Activated naive CD8-positive, alpha-beta T cell treated with anti-CD3 and anti-CD28 coated beads, Interleukin-2, amount 10 ng/mL, durations not matched to agents 7 days and 5 days (primary cell): ENCODE results near the gene ACOX3. TPM values are rescaled to one million over a fixed set of nuclear protein-coding genes. Genes with fewer than 3 reads are reported as not detected.
A peak's percentile ranks its signal among the peaks of the same experiment; 100 is the strongest.

Source experiments
- ATAC-seq: fragments of 150-1000 bp; cut with Tn5 transposase; one replicate; pipeline ENCODE4 v1.10.0; 2021; ENCODE audit warnings: low read depth, moderate library complexity
- POLR2A ChIA-PET: fragments of 350-600 bp; sonication (Branson Sonifier 250); formaldehyde crosslinking; loops from one replicate; lab custom pipeline; 2021; ENCODE audit warnings: antibody characterized with exemption; lab: Charles Lee
- DNase-seq: peaks from one replicate; pipeline ENCODE4 v3.0.0; 2021
- H3K27ac Mint-ChIP-seq: one replicate; pipeline ENCODE4 v1.8.0; 2022; ENCODE audit warnings: mild to moderate bottlenecking, mixed read lengths
- H3K27me3 Mint-ChIP-seq: one replicate; pipeline ENCODE4 v1.8.0; 2022; ENCODE audit warnings: mild to moderate bottlenecking, moderate library complexity, mixed read lengths
- H3K36me3 Mint-ChIP-seq: one replicate; pipeline ENCODE4 v1.8.0; 2021; ENCODE audit warnings: mild to moderate bottlenecking, mixed read lengths
- H3K4me1 Mint-ChIP-seq: one replicate; pipeline ENCODE4 v1.8.0; 2021; ENCODE audit warnings: mixed read lengths
- H3K4me3 Mint-ChIP-seq: one replicate; pipeline ENCODE4 v1.8.0; 2022; ENCODE audit warnings: mild to moderate bottlenecking, moderate library complexity, mixed read lengths
- H3K9me3 Mint-ChIP-seq: one replicate; pipeline ENCODE4 v1.8.0; 2021; ENCODE audit warnings: mixed read lengths
- total RNA-seq, 2 experiments: library from RNA; stranded (reverse); gene quantifications; one replicate each; pipeline ENCODE4 v1.2.3, GENCODE V29; 2021

Gene ACOX3
- total RNA-seq, 2 experiments from 2014 or later = 15.2 to 16.6 TPM

DNA sequence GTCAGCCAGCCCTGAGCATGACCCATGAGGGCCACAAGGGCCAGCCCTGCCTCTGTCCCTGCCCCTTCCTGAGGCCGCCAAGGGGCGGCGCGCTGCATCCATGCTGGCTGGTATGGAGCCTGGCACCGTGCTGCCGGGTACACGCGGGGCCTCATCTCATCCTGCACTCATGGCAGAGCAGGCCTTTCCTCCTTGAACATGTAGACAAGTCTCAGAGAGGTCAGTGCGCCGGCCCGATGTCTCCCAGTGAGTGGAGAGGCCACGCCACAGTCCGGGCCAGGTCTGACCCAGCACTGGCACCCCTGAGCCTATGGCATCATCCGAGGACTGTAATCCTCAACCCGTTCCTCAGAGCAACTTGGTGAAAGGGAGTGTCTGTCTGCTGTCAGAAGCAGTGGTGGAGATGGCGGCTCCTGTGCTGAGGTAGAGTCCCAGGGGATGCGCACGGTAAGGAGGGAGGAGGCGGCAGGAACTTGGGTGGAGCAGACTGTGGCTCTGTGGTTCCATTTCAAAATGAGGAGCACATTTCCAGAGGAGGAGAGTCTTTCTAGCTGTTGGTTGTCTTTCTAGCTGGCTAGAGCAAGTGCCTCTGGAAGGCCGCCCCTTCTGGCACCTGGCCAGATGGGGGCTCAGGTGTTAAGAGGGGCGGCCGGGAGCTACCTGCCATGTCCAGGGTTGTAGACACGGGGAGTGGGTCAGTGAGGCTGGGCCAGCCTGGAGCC is 32.8 kb upstream of the ACOX3 start:
- Mint-ChIP-seq H3K27me3 (no peaks in the 10 kb centered on the region), H3K4me1 (no peaks in the 10 kb centered on the region), H3K36me3 (no peaks in the 10 kb centered on the region), H3K9me3 (no peaks in the 10 kb centered on the region), H3K27ac (no peak overlapping the region), H3K4me3 (no peak overlapping the region)
- ATAC-seq (no peak), DNase-seq (no peak)
- POLR2A ChIA-PET = no interaction called here

DNA sequence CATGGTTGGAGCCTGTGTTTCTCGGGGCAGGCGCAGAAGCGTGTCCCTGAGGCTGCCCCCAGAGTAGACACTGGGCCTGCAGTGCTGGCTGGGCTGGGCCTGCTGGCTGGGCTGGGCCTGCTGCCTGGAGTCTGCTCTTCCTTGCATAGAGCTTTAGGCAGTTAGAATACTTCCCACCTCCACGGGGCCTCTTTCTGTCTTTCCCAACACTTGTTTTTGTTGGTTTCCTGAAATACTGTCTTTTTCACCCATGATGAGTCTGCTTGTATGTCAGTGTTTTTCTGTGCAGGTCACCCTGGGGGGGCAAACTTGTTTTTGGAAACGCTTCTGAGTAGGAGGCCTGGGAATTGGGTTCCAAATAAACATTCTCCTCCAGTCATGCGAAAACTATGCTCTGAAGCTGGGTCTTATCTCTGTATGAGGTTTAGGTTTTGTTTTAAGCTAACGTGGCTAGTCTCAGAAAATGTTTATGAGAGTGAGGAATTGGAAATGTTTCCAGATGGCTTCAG is 32.2 kb upstream of the ACOX3 start:
- no peaks in the 10 kb centered on the region for H3K27me3 Mint-ChIP-seq
- H3K4me3 Mint-ChIP-seq = no peak overlapping the region
- no peaks in the 10 kb centered on the region for H3K9me3 Mint-ChIP-seq
- ATAC-seq = no peak
- no peaks in the 10 kb centered on the region for H3K36me3 Mint-ChIP-seq
- no peak for DNase-seq
- no peaks in the 10 kb centered on the region for H3K4me1 Mint-ChIP-seq
- POLR2A ChIA-PET = no interaction called here
- no peak overlapping the region for H3K27ac Mint-ChIP-seq

DNA sequence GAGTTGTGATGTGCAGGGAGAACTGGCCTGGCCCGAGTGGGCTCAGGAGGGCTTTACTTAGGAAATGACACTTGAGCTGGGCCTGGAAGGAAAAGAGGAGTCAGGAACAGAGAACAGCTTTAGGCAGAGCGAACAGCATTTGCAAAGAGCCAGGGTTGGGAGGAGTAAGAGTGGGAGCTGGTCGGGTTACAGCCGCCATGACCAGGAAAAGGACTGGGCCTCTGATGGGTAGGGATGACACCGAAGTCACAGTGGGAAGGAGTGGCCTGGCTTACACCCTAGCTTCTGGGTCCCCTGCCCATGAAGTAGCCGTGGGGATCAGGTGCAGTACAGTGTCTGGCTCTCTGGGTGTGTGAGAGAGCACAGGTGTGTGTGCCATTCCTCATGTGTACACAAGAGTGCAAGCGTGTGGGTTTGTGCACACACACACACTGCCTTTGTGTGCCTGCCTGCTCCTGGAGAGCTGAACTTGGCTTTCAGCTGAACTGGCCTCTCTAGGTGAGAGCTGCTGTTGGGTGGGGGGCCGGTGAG is 31.7 kb upstream of the ACOX3 start:
- H3K27ac Mint-ChIP-seq = peak overlapping the region; percentile 56
- no peak overlapping the region for H3K4me3 Mint-ChIP-seq
- POLR2A ChIA-PET = interaction anchor here (0.7 kb wide), 1 partner anchor 1709 kb away, joined by 3 read pairs; no protein-coding TSS in a partner anchor
- H3K9me3 Mint-ChIP-seq = no peaks in the 10 kb centered on the region
- H3K27me3 Mint-ChIP-seq = no peaks in the 10 kb centered on the region
- no peak for ATAC-seq
- DNase-seq = no peak
- no peaks in the 10 kb centered on the region for H3K4me1 Mint-ChIP-seq
- no peaks in the 10 kb centered on the region for H3K36me3 Mint-ChIP-seq

DNA sequence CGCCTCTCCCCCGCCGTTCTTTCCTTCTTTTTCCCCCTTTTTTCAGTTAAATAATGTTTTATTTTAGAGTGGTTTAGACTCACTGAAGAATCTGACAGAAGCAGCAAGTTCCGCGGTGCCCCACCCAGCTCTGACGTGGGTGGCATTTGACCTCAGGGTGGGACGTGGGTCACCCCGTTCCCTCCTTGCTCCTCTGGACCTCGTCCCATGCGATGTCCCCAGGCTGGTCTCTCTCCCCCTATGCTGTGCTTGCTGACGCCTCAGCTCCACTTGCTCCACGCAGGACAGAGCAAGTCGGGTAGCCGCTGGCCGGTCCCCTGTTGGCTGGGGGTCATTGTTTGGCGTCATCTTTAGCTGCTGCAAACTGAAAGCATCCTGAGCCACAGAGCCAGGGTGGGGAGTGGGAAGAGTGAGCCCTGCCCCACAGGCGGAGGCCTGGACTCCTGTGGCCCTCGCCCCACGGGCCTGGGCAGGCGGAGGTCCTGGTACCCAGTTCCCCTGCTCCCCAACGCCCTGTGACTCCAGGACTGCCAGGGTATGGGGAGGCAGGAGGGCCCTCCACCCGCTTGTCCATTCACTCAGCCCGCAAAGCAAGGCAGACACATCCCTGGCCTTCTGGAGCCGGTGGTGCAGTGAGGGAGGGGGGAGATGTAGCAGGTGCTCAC is 30.8 kb upstream of the ACOX3 start:
- Mint-ChIP-seq H3K27me3 (no peaks in the 10 kb centered on the region), H3K9me3 (no peaks in the 10 kb centered on the region), H3K4me3 (no peak overlapping the region), H3K27ac (no peak overlapping the region), H3K36me3 (no peaks in the 10 kb centered on the region), H3K4me1 (no peaks in the 10 kb centered on the region)
- DNase-seq (no peak), ATAC-seq (no peak)
- POLR2A ChIA-PET = no interaction called here

DNA sequence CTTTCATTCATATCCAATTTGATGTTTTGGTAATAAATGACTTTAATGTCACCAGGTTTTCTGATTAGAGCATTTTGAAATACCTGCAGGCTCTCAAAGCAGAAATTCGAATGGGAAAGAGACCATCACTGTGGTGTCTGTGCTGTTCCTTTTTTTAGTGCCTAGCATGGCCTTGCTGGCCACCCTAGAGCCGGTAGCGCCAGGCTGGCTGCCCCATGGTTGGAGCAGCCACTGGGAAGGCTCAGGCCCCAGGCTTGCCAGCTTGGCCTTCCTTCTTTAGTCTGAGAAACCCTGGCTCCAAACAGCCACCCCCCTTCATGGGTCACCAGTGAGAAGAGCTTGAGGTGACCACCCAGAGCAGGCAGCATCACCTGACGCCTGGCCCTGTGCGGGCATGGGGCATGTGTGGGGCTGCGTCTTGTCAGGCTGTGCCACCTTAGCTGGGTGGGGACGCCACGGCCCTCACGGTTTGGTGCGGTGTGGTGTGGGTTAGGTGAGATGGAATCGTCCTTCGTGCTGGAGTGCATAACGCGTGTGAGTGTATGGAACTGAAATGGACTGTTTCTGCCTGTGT is 30.0 kb upstream of the ACOX3 start:
- H3K4me1 Mint-ChIP-seq = no peaks in the 10 kb centered on the region
- ATAC-seq (no peak), DNase-seq (no peak)
- no peaks in the 10 kb centered on the region for H3K9me3 Mint-ChIP-seq
- H3K27me3 Mint-ChIP-seq = no peaks in the 10 kb centered on the region
- H3K4me3 Mint-ChIP-seq = no peak overlapping the region
- POLR2A ChIA-PET = no interaction called here
- H3K36me3 Mint-ChIP-seq = no peaks in the 10 kb centered on the region
- H3K27ac Mint-ChIP-seq = no peak overlapping the region

DNA sequence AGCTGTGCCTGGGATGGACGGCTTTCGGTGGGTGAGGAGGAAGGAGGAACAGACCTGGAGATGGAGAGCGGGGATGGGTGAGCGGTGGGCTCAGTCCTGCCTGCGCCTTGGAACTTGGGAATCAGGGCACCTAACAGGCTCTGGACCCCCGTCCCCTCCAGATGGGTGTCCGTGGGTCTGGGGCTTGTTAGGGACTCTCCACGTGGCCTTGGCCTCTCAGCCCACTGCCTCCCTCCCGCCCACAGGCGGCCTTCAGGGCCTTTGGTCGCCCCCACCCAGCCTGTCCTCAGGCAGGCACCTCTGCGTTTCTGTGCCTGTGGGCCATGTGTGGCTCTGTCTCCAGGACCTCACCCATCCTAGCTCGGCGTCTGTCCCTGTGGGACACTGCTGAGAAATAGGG is 29.0 kb upstream of the ACOX3 start:
- DNase-seq (no peak), ATAC-seq (no peak)
- Mint-ChIP-seq H3K4me1 (no peaks in the 10 kb centered on the region), H3K36me3 (no peaks in the 10 kb centered on the region), H3K9me3 (no peaks in the 10 kb centered on the region), H3K27ac (no peak overlapping the region), H3K27me3 (no peaks in the 10 kb centered on the region), H3K4me3 (no peak overlapping the region)
- POLR2A ChIA-PET = no interaction called here

DNA sequence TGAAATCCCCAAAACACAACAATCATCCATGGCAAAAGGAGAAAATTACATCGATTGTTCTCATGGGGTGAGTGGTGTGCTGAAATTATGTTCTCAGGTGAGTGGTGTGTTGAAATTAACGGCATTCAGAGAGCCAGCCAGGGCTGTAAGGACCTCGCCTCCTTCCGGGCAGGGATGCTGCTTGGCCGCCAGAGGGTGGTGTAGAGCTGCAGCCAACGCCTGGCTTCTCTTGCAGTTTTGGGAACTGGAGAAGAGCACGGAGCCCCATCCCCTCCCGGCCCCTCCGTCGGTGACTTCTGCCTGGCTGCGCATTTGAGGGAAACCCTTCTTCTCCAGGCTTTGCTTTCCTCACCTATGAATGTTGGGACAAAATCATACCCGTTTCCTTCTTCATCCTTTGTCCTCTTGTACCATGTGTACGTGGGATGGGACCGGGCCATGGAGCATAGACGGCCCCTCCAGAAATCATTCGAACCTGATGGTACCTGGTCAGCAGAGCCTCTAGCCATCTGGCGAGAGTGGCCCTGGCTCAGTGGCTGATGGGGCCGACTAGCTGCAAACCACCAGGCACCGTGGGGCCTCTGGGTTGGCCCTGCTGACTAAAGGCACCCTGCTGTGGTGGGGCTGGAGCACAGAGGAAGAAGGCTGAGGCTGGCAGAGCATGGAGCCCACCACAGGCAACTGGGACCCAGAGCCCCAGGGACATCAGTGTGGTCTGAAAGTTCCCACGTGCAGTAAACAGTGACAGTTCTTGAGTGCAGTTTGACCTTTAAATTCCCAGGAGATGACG is 28.4 kb upstream of the ACOX3 start:
- H3K4me1 Mint-ChIP-seq = no peaks in the 10 kb centered on the region

DNA sequence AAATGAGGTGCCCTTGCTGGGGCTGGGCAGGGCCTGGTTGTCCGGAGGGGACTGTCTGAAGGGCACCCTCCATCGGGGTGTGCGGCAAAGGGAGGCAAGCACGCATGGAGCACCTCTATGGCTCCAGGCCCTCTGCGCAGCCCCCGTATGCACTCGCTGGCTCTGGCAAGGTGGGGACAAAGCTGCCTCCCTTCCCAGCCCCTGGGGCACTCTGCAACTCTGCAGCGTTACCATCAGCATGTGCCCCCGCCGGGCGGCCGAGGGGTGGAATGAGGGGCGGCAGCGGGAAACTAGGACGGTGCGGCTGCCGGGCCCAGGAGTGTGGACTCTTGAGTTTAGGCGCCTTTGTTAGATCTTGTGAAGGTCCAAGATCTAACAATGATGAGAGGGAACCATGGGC is 26.5 kb upstream of the ACOX3 start:
- H3K9me3 Mint-ChIP-seq = no peaks in the 10 kb centered on the region
- ATAC-seq = no peak
- no peak for DNase-seq
- H3K27ac Mint-ChIP-seq = no peak overlapping the region
- POLR2A ChIA-PET = no interaction called here
- no peak overlapping the region for H3K4me3 Mint-ChIP-seq
- no peaks in the 10 kb centered on the region for H3K27me3 Mint-ChIP-seq
- H3K4me1 Mint-ChIP-seq = no peaks in the 10 kb centered on the region
- H3K36me3 Mint-ChIP-seq = no peaks in the 10 kb centered on the region

More for the DNA sequence above, 28.4 kb upstream of the ACOX3 start:
- POLR2A ChIA-PET = no interaction called here
- H3K9me3 Mint-ChIP-seq = no peaks in the 10 kb centered on the region
- peak; percentile 68 for DNase-seq
- H3K4me3 Mint-ChIP-seq = no peak overlapping the region
- no peaks in the 10 kb centered on the region for H3K27me3 Mint-ChIP-seq
- no peak overlapping the region for H3K27ac Mint-ChIP-seq
- no peaks in the 10 kb centered on the region for H3K36me3 Mint-ChIP-seq
- ATAC-seq = peak; percentile 67

DNA sequence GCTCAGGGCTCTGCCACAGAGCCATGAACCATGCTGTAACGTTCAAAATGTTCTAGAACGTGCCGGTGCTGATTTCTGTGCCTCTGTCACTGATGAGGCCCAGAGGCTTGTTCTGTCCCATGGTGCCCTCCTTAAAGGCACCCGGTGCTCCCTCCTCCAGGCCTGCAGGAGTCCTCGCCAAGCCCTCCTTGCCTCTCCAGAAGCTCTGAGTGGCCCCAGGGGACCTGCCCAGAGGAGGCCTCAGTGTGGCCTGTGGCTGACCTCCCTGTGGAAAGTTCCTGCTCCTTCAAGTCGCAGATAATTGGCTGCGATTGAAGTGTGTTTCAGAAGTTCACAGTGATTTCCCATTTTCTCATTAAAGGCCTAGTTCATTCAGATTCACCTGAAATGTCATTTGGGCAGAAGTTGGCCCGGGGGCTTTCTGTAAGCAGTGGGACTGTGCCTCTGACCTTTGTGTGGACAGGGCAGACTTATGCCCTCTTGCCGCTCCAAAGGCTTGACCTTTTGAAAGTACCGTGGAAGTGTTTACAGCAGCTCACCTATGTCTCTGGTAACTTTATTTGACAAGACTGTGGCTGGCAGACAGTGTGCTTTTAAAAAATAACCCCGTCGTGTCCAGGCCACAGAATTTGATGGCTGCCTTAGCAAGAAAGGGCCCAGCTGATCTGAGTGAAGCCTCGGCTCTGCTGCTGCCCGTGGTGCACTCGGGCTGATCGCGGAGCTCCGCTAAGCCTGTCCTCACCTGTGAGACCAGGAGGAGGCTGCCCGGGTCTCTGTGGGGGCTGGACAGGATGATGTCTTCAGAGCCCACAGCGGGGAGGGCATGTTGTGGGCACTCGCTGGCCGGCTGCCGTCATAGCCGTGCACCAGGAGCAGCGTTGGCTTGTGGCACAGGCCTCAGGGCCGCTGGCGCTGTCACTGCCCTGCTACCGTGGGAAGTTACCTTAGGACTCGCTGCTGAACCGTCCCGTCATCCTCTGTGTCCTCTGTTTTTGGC is 25.4 kb upstream of the ACOX3 start:
- no peak for ATAC-seq
- no peaks in the 10 kb centered on the region for H3K36me3 Mint-ChIP-seq

DNA sequence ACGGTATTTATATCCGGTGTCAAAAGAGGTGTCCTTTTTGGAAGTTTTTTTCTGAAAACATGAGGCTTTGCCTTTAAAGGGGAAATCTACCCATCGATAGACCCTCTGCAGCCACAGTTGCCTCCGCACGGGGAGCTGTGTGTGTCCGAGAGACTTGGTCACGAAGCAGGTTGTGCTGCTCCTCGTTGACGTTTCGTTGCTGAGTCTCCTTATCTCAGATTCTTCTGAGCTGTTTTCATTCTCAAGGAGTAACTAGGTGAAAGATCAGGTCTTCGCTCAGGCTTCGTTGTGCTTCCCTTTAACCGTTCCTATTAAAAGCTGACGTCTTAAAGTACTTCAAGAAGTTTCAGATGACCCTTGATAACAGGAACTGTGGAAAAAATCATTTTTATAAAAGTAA is 23.9 kb upstream of the ACOX3 start:
- DNase-seq = no peak
- Mint-ChIP-seq H3K27me3 (no peaks in the 10 kb centered on the region), H3K36me3 (no peaks in the 10 kb centered on the region), H3K4me1 (no peaks in the 10 kb centered on the region), H3K4me3 (no peak overlapping the region), H3K9me3 (no peaks in the 10 kb centered on the region), H3K27ac (no peak overlapping the region)
- POLR2A ChIA-PET = no interaction called here
- no peak for ATAC-seq

More for the DNA sequence above, 25.4 kb upstream of the ACOX3 start:
- POLR2A ChIA-PET = no interaction called here
- no peaks in the 10 kb centered on the region for H3K27me3 Mint-ChIP-seq
- DNase-seq = no peak
- no peak overlapping the region for H3K4me3 Mint-ChIP-seq
- H3K4me1 Mint-ChIP-seq = no peaks in the 10 kb centered on the region
- no peak overlapping the region for H3K27ac Mint-ChIP-seq
- H3K9me3 Mint-ChIP-seq = no peaks in the 10 kb centered on the region

DNA sequence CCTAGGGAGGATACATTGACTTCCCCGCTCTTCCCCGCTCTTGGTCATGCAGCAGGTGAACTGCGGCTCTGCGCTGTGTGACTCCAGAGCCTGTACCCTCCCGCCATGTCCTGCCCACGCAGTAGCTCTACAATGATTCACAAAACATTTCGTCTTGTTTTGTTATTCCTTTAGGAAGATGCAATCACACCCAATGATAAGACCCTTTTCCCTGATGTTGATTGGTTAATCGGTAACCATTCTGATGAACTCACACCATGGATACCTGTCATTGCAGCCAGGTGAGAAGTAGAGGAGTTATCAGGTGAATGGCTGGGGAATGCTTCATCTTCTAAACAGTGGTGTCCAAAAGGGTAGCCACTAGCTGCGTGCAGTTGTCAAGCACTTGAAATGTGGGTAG is 23.3 kb upstream of the ACOX3 start:
- DNase-seq (no peak), ATAC-seq (no peak)
- H3K27ac Mint-ChIP-seq = no peak overlapping the region
- no peaks in the 10 kb centered on the region for H3K36me3 Mint-ChIP-seq
- H3K27me3 Mint-ChIP-seq = no peaks in the 10 kb centered on the region
- POLR2A ChIA-PET = no interaction called here
- no peaks in the 10 kb centered on the region for H3K4me1 Mint-ChIP-seq
- no peaks in the 10 kb centered on the region for H3K9me3 Mint-ChIP-seq
- H3K4me3 Mint-ChIP-seq = no peak overlapping the region

DNA sequence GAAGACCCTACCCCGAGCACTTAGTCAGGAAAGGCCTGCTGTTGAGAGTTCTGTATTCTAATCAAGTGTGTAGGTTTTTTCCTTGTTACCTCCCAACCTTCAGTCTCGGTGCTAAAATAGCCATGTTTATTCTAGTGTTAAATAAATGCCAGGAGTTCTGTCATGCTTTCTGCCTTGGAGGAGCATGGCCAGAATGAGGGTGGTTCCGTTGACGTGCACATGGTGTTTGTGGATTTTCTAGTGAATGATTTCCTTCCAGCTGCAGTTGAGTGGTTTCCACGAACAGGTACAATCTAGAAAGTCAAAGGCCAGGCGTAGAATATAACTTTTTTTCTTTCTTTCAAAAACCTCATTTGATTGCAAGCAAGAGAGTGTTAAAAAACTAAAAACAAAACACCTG is 21.1 kb upstream of the ACOX3 start:
- Mint-ChIP-seq H3K9me3 (no peaks in the 10 kb centered on the region), H3K4me1 (no peaks in the 10 kb centered on the region), H3K4me3 (no peak overlapping the region), H3K36me3 (no peaks in the 10 kb centered on the region), H3K27me3 (no peaks in the 10 kb centered on the region), H3K27ac (no peak overlapping the region)
- no peak for ATAC-seq
- DNase-seq = no peak
- POLR2A ChIA-PET = no interaction called here
